Neural cell (in vitro differentiated cells): ENCODE results near the gene TIAM2.

Experiments
- EP300 ChIP-seq: fragments of 450-650 bp; conservative IDR thresholded peaks from 2 replicates; pipeline ENCODE4 v1.6.1; 2014; ENCODE audit warnings: antibody characterized with exemption, mild to moderate bottlenecking, moderate library complexity; ENCODE audit not compliant: poor library complexity, severe bottlenecking
- EZH2 ChIP-seq: fragments of 200-600, 300-800 bp; shearing (Covaris generic), sonication (generic); IDR thresholded peaks from 2 replicates; pipeline ENCODE4 v1.6.1; 2014; ENCODE audit warnings: antibody characterized with exemption, low read length, borderline replicate concordance, mild to moderate bottlenecking; ENCODE audit not compliant: insufficient read depth, poor library complexity, severe bottlenecking
- POLR2AphosphoS5 ChIP-seq: IDR thresholded peaks from 2 replicates; pipeline ENCODE4 v1.6.1; 2012
- RAD21 ChIP-seq: fragments of 450-650 bp; conservative IDR thresholded peaks from 2 replicates; pipeline ENCODE4 v1.6.1; 2014; ENCODE audit warnings: antibody characterized with exemption, mild to moderate bottlenecking, moderate library complexity
- TF ChIP-seq, protein P1 (sequence below): fragments of 450-650 bp; IDR thresholded peaks from 2 replicates; pipeline ENCODE4 v1.5.1; 2014; ENCODE audit warnings: antibody characterized with exemption, mild to moderate bottlenecking, moderate library complexity; ENCODE audit not compliant: poor library complexity, severe bottlenecking

DNA sequence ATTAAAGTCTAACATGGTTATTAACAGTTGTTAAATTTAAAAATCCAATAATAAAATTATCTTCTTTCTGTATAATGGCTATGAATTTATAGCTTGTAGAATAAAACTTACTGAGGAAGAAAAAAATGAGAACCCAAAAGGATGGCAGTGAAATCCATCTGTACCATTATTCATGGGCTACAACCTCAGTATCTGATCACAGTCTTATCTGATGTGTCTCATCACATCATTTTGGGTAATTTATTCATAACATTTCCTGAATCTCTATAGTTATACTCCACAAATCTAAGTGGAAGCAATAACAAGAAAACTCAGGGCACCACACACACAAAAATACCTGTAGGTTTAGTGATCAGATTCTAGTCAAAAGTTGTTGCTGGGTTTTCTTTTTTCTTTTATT is 276.0 kb downstream of the TIAM2 start:
- TF ChIP-seq, protein P1, sequence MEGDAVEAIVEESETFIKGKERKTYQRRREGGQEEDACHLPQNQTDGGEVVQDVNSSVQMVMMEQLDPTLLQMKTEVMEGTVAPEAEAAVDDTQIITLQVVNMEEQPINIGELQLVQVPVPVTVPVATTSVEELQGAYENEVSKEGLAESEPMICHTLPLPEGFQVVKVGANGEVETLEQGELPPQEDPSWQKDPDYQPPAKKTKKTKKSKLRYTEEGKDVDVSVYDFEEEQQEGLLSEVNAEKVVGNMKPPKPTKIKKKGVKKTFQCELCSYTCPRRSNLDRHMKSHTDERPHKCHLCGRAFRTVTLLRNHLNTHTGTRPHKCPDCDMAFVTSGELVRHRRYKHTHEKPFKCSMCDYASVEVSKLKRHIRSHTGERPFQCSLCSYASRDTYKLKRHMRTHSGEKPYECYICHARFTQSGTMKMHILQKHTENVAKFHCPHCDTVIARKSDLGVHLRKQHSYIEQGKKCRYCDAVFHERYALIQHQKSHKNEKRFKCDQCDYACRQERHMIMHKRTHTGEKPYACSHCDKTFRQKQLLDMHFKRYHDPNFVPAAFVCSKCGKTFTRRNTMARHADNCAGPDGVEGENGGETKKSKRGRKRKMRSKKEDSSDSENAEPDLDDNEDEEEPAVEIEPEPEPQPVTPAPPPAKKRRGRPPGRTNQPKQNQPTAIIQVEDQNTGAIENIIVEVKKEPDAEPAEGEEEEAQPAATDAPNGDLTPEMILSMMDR, result no peak
- TF ChIP-seq EZH2 (no peak), RAD21 (no peak), EP300 (no peak), POLR2AphosphoS5 (no peak)
